IPS-18a (cell line): ENCODE measurements around the gene CCL28.

Source experiments
- H3K27ac ChIP-seq: one replicate; pipeline ENCODE4 v1.5.1; 2013; ENCODE audit warnings: low read length
- H3K27me3 ChIP-seq: one replicate; pipeline ENCODE4 v1.6.1; 2013; ENCODE audit warnings: mild to moderate bottlenecking, low read length; ENCODE audit not compliant: control insufficient read depth, insufficient read depth
- H3K36me3 ChIP-seq: one replicate; pipeline ENCODE4 v1.6.1; 2013; ENCODE audit warnings: low read depth, low read length; ENCODE audit not compliant: control insufficient read depth
- H3K4me1 ChIP-seq: one replicate; pipeline ENCODE4 v1.6.1; 2013; ENCODE audit warnings: low read depth, low read length; ENCODE audit not compliant: control insufficient read depth
- H3K4me3 ChIP-seq: one replicate; pipeline ENCODE4 v1.5.1; 2013; ENCODE audit warnings: low read length
- H3K9ac ChIP-seq: one replicate; pipeline ENCODE4 v1.6.1; 2013; ENCODE audit warnings: mild to moderate bottlenecking, low read length, moderate library complexity
- H3K9me3 ChIP-seq: one replicate; pipeline ENCODE4 v1.6.1; 2013; ENCODE audit warnings: low read depth, low read length; ENCODE audit not compliant: control insufficient read depth

Gene CCL28

DNA sequence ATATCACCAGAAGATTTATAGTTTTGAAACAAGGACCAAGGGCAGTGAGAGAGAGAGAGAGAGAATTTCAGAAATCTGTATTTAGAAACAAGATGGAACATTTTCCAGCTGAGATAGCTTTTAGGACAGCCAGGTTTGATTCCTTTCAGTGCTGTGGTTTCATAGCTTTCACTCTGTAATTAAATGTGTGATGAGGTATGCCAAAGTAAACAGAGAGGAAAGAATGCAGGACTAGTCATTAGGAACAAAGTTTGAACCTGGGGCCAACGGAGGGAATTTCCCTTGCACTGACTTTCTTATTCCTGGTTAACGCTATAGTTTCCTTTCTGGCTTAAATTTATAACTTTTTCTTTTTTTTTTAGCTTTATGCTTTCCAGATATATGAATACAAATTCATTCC is 10.0 kb upstream of the CCL28 start:
- Histone ChIP-seq H3K9ac (no peak overlapping the region), H3K4me3 (no peak overlapping the region), H3K27ac (no peak overlapping the region), H3K27me3 (no peaks in the 10 kb centered on the region), H3K36me3 (no peaks in the 10 kb centered on the region), H3K4me1 (no peaks in the 10 kb centered on the region), H3K9me3 (no peaks in the 10 kb centered on the region)

- H3K9ac ChIP-seq, result no peak overlapping the region
- H3K4me3 ChIP-seq, result no peak overlapping the region
- no peaks in the 10 kb centered on the region for H3K4me1 ChIP-seq
- H3K27ac ChIP-seq, result no peak overlapping the region
- no peaks in the 10 kb centered on the region for H3K36me3 ChIP-seq
- H3K9me3 ChIP-seq, result no peaks in the 10 kb centered on the region
- H3K27me3 ChIP-seq, result no peaks in the 10 kb centered on the region
These were observed 9.4 kb upstream of the CCL28 start for GRCh38 chr5:43421450-43422133.

GRCh38 chr5:43420241-43420640 is 8.1 kb upstream of the CCL28 start:
- no peak overlapping the region for H3K9ac ChIP-seq
- H3K4me1 ChIP-seq, result no peaks in the 10 kb centered on the region
- no peak overlapping the region for H3K27ac ChIP-seq
- no peak overlapping the region for H3K4me3 ChIP-seq
- H3K9me3 ChIP-seq, result no peaks in the 10 kb centered on the region
- H3K27me3 ChIP-seq, result no peaks in the 10 kb centered on the region
- no peaks in the 10 kb centered on the region for H3K36me3 ChIP-seq

GRCh38 chr5:43418561-43418960 is 6.4 kb upstream of the CCL28 start:
- Histone ChIP-seq H3K4me3 (no peak overlapping the region), H3K36me3 (no peaks in the 10 kb centered on the region), H3K27ac (no peak overlapping the region), H3K4me1 (no peaks in the 10 kb centered on the region), H3K27me3 (no peaks in the 10 kb centered on the region), H3K9me3 (no peaks in the 10 kb centered on the region), H3K9ac (no peak overlapping the region)

- H3K27me3 ChIP-seq, result no peaks in the 10 kb centered on the region
- H3K27ac ChIP-seq, result no peak overlapping the region
- no peaks in the 10 kb centered on the region for H3K9me3 ChIP-seq
- H3K9ac ChIP-seq, result no peak overlapping the region
- no peak overlapping the region for H3K4me3 ChIP-seq
- no peaks in the 10 kb centered on the region for H3K4me1 ChIP-seq
- no peaks in the 10 kb centered on the region for H3K36me3 ChIP-seq
These were observed 4.7 kb upstream of the CCL28 start for GRCh38 chr5:43416803-43417394.

DNA sequence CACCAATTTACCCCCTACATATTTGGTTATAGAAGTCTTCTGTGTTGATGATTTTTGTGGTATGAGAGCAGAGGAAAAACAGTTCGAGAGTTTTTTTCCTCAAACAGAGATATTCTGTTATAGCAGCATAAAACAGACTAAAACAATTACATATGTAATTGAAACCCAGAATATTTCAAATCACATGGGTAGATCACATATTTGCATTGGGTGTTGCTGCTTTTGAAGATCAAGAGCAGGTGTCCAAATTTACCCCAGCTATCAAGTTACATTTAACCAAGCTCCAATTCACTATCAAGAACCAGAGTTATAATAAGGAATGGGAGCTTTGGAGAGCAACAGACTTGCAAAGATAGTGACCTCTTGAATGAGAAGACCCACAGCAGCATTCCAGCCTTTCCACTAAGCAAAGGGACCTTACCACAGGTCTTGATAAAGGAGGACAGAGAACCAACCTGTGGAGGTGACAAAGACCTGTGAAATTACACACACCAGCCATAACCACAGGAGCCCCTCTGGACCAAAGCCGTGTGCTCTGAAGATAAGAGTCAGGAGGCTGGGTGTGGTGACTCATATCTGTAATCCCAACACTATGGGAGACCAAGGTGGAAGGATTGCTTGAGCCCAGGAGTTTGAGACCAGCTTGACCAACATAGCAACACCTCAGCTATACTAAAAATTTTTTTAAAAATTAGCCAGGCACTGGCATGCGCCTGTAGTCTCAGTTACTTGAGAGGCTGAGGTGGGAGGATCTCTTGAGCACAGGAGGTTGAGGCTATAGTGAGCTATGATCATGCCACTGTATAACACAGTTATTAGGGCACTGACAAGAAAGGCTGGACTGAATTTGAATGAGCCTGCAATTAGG is 4.0 kb upstream of the CCL28 start:
- Histone ChIP-seq H3K36me3 (no peaks in the 10 kb centered on the region), H3K9ac (no peak overlapping the region), H3K27ac (no peak overlapping the region), H3K9me3 (no peaks in the 10 kb centered on the region), H3K4me3 (no peak overlapping the region), H3K27me3 (no peaks in the 10 kb centered on the region), H3K4me1 (no peaks in the 10 kb centered on the region)

DNA sequence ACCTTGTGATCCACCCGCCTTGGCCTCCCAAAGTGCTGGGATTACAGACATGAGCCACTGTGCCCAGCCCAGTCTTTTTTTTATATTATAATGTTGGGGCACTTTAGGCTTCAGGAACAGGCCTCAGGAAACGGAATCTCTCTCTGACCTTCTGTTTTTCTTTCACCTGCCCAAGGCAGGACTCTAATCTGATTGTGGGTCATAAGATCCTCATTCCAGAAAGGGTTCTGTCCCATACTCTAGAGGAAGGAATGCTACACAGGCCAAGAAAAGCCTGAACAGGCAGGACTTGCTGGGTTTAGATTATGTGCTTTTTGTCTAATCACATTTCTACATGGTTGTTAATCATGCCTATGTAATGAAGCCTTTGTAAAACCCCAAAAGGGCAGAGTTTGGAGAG is 1.8 kb upstream of the CCL28 start:
- H3K9me3 ChIP-seq, result no peaks in the 10 kb centered on the region
- no peaks in the 10 kb centered on the region for H3K36me3 ChIP-seq
- no peaks in the 10 kb centered on the region for H3K27me3 ChIP-seq
- H3K4me1 ChIP-seq, result no peaks in the 10 kb centered on the region
- no peak overlapping the region for H3K9ac ChIP-seq
- no peak overlapping the region for H3K27ac ChIP-seq
- H3K4me3 ChIP-seq, result no peak overlapping the region

GRCh38 chr5:43412644-43413043 is 453 bp upstream of the CCL28 start:
- Histone ChIP-seq H3K27me3 (no peaks in the 10 kb centered on the region), H3K27ac (no peak overlapping the region), H3K4me3 (no peak overlapping the region), H3K9ac (no peak overlapping the region), H3K9me3 (no peaks in the 10 kb centered on the region), H3K4me1 (no peaks in the 10 kb centered on the region), H3K36me3 (no peaks in the 10 kb centered on the region)

- Histone ChIP-seq H3K36me3 (no peaks in the 10 kb centered on the region), H3K27me3 (no peaks in the 10 kb centered on the region), H3K9me3 (no peaks in the 10 kb centered on the region), H3K4me1 (no peaks in the 10 kb centered on the region), H3K9ac (no peak overlapping the region), H3K27ac (no peak overlapping the region), H3K4me3 (no peak overlapping the region)
These were observed 696 bp downstream of the CCL28 start for GRCh38 chr5:43411495-43411894.

DNA sequence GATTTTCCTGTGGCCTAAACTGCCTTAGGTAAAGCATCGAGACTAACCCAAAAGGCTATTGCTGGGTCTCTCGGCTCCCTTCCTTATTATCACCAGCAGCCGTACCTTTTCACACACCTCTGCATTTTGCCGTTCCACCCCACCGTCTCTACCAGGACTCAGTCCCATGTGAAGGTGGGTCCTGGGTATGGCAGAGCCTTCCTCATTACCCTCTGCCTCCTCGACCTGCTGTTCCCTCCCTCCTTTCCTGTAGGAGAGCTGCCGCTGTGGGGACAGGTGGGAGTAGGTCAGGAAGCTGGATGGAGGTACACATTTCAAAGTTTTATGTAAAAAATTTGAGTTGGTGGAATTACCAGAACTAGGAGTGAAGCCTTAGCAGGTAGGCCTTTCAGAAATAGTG is 1.8 kb downstream of the CCL28 start:
- Histone ChIP-seq H3K9me3 (no peaks in the 10 kb centered on the region), H3K4me1 (no peaks in the 10 kb centered on the region), H3K4me3 (no peak overlapping the region), H3K27me3 (no peaks in the 10 kb centered on the region), H3K36me3 (no peaks in the 10 kb centered on the region), H3K27ac (no peak overlapping the region), H3K9ac (no peak overlapping the region)

- Histone ChIP-seq H3K4me1 (no peaks in the 10 kb centered on the region), H3K27ac (no peak overlapping the region), H3K4me3 (no peak overlapping the region), H3K36me3 (no peaks in the 10 kb centered on the region), H3K9ac (no peak overlapping the region), H3K9me3 (no peaks in the 10 kb centered on the region), H3K27me3 (no peaks in the 10 kb centered on the region)
These were observed 2.4 kb downstream of the CCL28 start for GRCh38 chr5:43409809-43410271.
